ENCODE results near the gene B3GNT3.

The B3GNT3 gene

DNA sequence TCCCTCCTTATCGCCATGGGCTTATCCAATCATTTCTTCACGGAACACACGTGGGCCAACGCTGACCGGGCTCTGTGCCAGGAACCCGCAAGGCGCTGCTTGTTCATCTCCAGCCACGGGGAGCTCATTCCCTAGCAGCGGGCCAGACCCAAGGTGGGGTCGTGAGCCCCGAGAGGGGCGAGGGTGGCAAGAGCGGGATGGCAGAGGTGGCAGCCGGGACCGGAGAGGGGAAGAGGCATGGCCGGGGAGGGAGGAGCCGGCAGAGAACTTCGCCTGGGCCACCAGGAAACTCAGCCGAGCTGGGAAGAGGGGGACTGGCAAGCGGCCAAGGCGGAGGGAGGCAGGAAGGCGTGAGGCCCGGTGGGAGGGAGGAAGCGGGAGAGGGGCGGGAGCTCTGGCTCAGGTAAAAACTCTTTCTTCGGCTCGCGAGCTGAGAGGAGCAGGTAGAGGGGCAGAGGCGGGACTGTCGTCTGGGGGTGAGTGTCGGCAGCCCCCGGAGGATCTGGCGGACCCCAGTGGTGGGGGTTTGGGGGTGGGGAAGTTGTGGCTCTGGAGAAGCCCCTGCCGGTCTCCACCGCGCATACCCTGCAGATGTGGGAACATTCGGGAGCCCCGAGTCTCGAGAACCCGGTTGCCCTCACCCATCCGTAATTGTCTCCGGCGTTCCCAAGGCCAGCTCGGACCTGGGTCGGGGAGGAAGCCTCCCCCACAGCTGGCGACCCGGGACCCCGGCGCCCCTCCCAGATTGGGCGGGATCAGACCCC, at the start of gene B3GNT3:
TSS of gene B3GNT3 (plus strand) at position 408 of the 764 bp plus-strand sequence. CDS start 12,670 bp downstream, outside the sequence.
- DNase-seq: no peak

DNA sequence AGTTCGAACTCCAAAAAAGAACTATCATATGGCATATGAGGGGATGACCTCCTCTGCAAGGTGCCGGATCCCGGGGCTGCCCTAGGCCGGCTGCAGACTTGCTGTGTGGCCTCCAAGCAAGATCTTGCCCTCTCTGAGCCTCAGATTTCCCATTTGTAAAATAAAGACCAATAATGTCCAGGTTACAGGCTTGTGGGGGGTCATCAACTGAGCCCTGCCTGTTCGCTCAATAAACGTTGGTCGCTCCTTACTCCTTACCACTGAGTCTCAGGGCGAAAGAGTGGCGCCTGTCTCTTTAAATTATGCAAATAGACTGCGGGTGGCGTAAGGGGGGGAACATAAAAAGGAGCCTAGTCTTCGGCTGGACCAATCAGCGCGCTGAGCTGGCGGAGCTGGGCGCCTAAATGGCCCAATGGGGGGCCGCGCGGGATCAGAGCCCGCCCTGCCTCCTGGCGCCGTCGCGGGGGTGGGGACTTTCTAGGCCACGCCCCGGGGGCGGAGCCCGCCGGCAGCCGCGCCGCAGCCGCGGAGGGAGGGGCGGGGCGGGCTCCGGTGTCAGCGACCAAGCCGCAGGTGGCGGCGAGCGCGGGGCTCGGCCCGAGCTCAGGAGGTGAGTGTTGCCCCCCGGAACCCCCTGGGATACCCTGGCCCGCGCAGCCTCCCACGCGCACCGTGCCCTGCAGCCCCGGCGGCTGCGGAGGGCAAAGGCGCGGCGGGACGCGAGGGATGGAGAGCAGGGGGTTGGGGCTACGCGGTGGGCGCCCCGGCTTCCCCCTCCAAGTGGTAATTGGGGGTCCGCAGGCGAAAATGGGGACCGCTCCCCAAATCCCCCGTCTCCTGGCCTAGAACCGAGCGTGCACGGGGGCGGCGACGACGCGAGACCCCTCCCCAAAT, 47.5 kb upstream of the B3GNT3 start:
- peak; percentile 78 for DNase-seq

DNA sequence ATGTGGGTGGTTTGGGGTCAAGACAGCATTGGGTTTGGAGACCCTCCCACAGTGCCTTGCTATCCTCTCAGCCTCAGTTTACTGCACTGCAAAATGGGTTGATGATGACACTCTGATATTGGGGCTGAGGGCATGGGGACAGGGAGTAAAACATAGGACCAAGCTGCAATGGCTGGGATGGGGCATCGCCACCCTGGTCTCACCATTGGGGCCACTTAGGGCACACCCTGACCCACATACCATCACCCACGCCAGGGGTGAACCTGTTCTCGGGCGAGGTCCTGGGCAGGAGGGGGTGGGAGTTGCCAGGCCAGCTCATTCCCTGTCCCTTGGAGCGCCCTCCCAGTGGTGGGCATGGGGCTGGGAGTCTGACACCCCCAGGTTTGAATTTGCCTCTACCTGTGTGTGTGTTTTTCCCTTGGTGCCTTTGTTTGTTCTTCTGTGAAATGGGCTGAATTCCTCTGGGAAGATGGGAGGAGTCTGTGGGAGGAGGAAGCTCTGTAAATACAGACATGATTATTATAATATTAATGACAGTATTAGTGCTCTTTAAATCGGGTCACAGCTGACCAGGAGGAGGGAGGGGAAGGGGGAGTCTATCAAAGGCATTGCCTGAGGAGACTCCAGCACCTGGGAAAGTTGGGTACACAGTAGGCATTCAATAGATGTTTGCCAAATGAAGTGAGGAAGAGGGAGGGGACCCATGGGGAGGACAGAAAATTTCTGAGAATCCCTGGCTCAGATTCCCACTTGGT, 45.9 kb upstream of the B3GNT3 start:
- DNase-seq: no peak

- DNase-seq: no peak
Measured at GRCh38 chr19:17749912-17750317, 45.0 kb upstream of the B3GNT3 start.

DNA sequence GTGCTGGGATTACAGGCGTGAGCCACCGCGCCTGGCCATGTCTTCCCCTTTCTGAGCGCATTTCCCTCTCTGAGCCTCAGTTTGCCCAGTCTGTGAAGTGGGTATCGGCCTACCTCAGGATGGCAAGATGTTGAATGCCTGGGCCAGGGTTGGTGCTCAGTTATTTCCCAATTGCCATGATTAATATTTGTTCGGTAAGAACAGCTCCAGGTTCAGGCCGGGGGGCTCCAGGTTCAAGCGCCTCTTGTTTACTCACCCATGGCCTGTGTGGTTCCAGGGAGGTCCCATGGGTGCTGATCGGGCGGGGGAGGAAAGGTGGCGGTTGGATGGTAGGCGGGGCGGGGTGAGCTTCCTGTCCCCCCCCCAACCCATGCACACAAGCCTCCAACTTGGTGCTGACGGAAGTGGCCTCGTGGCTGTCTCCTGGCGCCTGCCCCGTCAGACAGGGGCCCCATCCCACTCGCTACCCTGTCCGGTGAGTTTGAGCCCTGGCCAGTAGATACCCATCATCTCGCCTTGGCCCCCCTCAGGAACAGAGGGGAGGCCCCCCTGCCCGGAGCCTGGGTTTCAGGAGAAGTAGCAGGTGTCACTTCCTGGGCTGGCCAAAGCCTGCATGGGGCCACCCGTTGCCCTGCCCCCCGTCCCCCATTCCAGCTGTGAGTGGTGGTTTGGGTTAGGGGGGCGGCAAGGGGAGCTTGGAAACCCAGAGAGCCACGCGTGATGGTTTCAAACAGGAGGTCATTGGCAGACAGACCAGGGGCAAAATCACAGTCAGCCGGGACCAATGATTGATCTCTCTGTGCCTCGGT, 43.6 kb upstream of the B3GNT3 start, which contains the start of gene FCHO1:
TSS of gene FCHO1 (plus strand) at position 375 of the 809 bp plus-strand sequence. CDS start 3,688 bp downstream, outside the sequence.
- DNase-seq: no peak

DNA sequence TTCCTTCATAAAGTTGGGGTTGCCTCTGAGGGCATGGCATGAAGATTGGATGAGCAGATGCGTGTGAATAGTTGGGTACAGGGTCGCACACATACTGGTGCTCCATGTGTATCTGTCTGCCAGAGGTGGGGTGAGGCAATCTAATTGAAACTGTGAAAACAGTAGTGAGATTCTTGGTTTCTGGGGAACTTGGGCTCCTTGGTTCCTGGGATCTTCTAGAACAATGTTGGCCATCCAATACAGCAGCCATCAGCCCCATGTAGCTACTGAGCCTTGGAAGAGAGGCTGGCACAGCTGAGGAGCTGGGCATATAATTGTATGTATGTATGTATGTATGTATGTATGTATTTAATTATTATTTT, 43.0 kb upstream of the B3GNT3 start:
- DNase-seq: no peak

DNA sequence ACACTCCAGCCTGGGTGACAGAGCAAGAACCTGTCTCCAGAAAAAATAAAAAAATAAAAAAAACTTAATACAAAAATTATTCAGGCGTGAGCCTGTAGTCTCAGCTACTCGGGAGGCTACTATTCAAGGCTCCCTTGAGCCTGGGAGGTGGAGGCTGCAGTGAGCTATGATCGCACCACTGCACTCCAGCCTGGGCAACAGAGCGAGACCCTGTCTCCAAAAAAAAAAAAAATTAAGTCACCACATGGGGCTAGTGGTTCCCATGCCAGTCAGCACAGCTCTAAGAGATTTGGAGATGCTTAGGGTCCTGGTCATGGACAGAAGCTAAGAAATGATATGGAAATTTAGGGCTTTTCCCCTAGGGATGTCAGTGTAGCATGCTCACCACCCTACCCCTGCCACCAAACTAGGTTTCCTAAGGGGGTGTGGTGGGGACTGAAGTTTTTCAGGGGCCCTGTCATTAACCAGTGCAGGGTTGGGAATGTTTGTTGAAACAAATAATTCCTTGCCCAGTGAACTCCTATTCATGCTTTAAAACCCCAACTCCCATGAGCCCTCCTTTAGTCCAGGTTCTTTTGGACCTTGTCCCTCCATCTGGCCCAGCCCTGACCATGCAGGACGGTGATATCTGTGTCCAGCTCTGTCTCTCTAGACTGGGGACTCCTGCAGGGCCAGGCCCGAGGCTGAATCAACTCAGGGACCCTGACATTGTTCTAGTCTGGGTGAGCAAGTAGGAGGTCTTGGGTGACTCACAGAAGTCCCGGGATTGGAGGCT, 41.9 kb upstream of the B3GNT3 start:
- no peak for DNase-seq

- DNase-seq: no peak
Measured at GRCh38 chr19:17753976-17754375, 41.0 kb upstream of the B3GNT3 start.

DNA sequence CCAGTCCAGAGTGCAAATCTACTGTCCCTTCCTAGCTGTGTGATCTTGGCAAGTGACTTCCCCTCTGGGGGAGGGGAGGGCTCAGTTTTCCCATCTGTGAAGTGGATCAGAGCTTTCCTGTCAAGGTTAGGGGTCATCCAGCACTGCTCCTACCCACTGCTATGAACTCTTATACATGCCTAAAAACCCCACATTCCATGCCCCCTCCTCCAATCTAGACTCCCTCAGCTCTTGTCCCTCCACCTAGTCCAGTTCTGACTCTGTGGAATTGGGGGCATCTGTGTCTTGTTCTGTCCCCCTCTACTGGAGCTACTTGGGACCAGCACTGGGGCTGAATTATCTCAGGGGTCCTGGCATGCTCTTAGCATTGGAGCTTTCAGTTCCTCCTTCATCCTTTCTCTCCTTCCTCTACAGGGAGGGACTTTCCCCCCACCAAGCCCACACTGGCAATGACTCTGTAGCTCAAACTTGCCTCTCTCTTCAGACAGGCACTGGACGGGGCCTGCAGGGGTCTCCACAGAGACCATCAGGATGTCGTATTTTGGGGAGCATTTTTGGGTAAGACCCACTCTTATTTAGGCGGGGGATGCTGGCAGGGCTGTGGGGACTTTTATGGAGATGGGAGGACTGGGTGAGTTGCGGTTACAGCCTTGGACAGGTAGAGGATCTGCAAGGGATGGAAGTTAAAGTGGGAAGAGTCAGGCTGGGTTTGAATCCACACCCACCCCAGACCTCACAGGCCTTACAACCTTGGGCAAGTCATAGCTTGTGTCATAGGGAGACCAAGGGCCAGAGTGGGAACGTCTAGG, 40.1 kb upstream of the B3GNT3 start:
- no peak for DNase-seq

- DNase-seq: no peak
Measured at GRCh38 chr19:17755443-17755890, 39.5 kb upstream of the B3GNT3 start.

- DNase-seq: peak; percentile 22
Measured at GRCh38 chr19:17755977-17756670, 38.8 kb upstream of the B3GNT3 start.

- peak; percentile 88 for DNase-seq
Measured at GRCh38 chr19:17757125-17757524, 37.8 kb upstream of the B3GNT3 start.

DNA sequence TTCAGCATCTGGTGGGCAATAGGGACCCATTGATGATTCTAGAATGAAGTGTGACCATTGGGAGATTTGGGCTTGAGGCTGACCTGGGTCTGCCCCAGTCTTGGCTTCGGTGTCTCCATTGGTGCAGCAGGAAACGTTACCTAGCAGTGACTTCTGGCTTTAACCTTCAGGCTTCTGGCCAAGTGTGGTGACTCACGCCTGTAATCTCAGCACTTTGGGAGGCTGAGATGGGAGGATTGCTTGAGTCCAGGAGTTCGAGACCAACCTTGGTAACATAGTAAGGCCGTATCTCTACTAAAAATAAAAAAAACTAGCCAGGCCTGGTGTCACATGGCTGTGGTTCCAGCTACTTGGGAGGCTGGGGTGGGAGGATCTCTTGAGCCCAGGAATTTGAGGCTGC, 36.4 kb upstream of the B3GNT3 start:
- DNase-seq: no peak

DNA sequence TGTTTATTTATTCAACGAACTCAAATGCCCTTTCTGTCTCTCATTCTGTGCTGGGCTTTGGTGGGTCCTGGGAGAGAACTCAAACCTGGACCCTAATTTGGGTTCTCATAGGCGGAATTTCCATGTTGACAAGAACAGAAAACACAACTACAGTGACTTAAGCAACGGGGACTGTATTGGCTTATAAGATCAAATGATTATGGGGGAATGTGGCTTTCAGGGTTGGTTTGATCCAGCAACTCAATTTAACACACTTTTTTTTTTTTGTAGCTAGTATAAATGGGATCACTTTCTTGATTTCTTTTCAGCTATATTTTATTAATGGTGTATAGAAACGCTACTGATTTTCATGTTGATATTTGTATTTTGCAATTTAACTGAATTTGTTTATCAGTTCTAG, 33.8 kb upstream of the B3GNT3 start:
- DNase-seq: no peak

GRCh38 chr19:17762505-17763229, 32.3 kb upstream of the B3GNT3 start:
- no peak for DNase-seq

GRCh38 chr19:17764348-17764747, 30.6 kb upstream of the B3GNT3 start:
- DNase-seq: no peak

- DNase-seq: no peak
Measured at GRCh38 chr19:17765069-17765618, 29.8 kb upstream of the B3GNT3 start.

DNA sequence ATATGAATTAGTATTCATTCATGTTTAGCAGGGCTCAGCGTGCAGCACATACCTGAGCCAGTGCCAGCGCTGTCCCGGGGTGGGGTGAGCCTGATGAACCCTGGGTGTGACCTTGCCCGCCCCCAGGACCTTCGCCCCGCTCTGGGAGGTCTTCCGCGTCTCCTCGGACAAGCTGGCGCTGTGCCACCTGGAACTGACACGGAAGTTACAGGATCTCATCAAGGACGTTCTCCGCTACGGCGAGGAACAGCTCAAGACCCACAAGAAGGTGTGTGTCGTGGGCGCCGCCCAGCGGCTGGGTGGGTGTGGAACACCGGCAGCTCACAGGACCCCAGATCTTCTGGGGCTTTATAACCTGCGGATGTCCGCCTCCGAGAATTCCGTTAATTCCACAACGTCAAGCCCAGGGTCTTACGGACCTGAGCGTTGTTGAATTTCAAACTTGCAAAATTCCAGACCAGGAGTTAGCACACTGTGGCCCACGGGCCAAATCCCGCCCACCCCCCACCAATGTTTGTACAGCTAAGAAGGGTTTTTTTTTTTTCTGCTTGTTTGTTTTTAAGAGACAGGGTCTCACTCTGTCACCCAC, 28.3 kb upstream of the B3GNT3 start:
- peak; percentile 63 for DNase-seq
